NCI-H2171 treated with DMSO at 0.1 percent for 48 hours (cell line): ENCODE data around the gene SLC16A3.

Experiments used
- DNase-seq: peaks from one replicate; lab custom pipeline; 2025; lab: John Stamatoyannopoulos, UW

The SLC16A3 gene

DNA sequence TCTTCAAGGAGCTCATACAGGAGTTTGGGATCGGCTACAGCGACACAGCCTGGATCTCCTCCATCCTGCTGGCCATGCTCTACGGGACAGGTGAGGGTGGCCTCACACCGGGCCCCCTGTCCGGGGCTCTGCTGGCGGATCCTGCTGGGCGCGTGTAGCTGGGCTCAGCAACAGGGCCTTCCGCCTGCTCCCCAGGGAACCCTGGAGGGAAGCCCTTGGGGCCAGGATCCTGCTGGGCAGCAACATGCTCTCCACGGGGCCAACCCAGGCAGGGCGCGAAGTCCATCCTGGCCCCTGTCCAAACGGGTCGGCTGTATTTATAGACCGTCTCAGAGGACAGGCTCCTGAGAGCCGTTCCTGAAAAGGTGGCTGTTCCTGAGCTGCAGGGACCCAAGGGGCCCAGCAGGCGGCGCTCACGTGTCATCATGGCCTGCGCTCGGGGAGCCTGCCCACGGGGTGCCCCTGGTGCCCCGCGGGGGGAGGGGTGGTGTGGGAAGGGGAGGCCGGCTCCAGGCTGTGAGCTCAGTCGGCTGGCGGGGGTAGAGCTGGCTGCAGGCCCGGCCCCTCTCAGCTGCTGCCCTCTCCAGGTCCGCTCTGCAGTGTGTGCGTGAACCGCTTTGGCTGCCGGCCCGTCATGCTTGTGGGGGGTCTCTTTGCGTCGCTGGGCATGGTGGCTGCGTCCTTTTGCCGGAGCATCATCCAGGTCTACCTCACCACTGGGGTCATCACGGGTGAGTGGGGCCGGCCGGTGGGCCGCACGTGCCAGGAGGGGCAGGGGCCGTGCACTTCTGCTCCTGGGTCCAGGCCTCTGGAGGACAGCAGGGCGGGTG is 7.5 kb downstream of the SLC16A3 start:
- peak; percentile 57 for DNase-seq

DNA sequence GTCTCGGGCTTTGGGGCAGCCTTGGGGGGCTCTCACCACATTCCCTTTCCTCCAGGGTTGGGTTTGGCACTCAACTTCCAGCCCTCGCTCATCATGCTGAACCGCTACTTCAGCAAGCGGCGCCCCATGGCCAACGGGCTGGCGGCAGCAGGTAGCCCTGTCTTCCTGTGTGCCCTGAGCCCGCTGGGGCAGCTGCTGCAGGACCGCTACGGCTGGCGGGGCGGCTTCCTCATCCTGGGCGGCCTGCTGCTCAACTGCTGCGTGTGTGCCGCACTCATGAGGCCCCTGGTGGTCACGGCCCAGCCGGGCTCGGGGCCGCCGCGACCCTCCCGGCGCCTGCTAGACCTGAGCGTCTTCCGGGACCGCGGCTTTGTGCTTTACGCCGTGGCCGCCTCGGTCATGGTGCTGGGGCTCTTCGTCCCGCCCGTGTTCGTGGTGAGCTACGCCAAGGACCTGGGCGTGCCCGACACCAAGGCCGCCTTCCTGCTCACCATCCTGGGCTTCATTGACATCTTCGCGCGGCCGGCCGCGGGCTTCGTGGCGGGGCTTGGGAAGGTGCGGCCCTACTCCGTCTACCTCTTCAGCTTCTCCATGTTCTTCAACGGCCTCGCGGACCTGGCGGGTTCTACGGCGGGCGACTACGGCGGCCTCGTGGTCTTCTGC is 8.4 kb downstream of the SLC16A3 start:
- no peak for DNase-seq

DNA sequence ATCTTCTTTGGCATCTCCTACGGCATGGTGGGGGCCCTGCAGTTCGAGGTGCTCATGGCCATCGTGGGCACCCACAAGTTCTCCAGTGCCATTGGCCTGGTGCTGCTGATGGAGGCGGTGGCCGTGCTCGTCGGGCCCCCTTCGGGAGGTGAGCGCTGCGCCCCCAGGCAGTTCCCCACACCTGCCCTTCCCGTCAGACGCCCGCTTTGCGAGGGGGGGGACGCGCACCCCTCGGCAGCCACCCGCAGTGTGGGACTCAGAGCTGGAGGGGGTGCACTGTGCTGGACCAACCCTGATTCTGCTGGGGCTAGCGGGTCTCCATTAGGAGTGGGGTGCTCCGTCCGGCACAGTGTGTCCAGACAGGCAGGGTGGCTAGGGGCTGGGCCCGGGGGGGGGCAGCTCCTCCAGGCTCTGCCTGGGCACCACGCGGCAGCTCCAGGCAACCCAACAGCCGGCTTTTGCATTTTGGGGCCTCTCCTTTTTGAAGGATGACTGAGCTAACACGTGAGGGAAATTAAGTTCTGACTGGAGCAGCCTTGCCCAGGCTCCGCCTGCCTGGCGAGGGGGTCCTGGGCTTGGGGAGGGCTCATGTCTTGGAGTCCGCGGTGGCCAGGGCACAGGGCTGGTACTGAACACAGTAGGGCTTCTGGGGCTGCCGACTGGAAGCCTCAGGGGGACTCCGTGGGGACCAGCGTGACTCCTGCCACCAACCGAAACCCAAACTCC is 9.1 kb downstream of the SLC16A3 start:
- DNase-seq: no peak

DNA sequence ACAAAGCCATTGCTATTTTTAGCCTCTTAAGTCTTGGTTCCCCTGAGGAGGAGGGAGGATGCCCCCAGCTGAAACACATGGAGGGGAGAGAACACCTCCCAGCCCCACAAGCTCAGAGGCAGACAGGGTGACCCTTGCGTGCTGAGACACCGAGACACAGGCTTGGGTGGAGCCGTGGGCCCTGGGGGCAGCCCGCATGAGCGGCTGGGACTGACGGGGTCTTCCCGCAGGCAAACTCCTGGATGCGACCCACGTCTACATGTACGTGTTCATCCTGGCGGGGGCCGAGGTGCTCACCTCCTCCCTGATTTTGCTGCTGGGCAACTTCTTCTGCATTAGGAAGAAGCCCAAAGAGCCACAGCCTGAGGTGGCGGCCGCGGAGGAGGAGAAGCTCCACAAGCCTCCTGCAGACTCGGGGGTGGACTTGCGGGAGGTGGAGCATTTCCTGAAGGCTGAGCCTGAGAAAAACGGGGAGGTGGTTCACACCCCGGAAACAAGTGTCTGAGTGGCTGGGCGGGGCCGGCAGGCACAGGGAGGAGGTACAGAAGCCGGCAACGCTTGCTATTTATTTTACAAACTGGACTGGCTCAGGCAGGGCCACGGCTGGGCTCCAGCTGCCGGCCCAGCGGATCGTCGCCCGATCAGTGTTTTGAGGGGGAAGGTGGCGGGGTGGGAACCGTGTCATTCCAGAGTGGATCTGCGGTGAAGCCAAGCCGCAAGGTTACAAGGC is 9.8 kb downstream of the SLC16A3 start:
- DNase-seq: peak; percentile 24

DNA sequence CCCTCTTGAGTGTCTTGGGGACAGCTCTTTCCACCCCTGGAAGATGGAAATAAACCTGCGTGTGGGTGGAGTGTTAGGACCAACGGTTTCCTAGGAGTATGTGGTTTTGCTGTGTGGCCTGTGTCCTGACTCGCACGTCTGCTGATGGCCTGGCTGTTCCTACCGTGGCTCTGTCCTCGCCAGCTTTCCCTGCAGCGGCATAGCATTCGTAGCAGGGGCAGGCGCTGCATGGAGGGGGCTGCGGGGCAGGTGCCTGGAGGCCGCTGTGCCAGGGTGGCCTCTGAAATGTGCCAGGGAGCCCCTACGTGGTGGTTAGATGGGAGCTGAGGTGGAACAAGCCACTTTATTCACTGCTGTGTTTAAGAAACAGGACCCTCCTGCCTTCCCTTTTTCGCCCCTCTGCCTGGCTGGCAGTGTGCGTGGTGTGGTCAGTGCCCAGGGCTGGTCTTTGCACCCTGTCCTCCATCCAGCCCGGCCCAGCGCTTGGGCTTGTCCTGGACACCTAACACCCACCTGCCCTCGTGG is 10.6 kb downstream of the SLC16A3 start:
- no peak for DNase-seq

DNA sequence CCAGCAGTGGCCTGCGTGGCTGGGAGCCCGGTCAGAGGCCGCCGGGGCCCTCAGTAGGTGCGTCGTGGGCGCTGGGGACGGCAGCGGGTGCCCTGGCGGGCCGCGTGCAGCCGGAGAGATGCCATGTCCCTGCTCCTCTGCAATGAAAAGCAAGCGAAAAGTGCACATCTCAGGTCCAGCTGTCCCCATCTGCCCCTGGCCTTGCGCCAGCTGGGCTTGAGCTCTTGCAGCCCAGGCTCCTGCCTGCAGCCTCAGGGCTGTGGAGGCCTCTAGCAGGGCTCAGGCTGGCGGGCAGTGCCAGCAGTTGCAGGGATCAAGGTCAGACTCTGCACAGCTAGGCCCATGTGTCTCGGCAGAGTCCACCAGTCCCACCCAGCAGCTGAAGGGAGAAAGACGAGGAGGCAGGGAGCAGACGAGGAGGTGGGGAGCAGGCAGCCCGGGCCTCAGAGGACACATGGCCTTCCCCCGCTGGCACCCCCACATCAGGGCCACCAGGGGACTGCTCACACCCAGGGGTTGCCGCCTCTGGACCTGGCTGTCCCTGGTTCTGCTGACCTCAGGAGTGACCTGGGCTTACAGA is 11.2 kb downstream of the SLC16A3 start:
- no peak for DNase-seq

DNA sequence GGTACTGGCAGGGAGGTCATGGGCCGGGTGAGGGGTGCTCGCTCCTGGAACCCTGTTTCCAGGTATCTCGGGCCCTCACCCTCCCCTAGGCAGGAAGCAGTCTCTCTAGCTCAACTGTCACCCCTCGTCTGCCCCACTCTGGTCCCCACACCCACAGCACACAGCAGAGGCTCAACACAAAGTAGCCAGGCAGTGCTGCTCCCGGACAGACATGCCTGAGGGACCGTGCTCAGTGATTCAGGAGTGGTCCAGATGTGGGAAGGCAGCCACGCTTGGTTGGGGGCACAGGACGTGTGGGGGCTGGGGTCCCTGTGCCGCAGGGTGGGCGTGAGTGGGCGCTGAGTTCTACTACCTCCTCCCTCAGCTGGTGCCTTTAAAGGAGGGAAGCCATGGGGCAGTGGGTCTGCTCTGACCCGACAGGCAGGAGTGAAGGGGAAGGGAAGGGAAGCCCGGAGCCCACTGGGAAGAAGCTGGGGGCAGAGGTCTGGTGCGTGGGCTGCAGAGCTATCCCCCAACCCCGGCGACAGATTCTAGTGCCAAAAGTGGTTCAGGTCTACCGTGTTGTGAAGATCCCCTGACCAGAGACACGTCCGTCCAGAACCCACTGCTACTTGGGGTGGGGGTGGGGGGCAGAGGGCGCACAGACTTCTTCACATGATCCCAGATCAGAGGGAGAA is 11.8 kb downstream of the SLC16A3 start:
- DNase-seq: no peak

DNA sequence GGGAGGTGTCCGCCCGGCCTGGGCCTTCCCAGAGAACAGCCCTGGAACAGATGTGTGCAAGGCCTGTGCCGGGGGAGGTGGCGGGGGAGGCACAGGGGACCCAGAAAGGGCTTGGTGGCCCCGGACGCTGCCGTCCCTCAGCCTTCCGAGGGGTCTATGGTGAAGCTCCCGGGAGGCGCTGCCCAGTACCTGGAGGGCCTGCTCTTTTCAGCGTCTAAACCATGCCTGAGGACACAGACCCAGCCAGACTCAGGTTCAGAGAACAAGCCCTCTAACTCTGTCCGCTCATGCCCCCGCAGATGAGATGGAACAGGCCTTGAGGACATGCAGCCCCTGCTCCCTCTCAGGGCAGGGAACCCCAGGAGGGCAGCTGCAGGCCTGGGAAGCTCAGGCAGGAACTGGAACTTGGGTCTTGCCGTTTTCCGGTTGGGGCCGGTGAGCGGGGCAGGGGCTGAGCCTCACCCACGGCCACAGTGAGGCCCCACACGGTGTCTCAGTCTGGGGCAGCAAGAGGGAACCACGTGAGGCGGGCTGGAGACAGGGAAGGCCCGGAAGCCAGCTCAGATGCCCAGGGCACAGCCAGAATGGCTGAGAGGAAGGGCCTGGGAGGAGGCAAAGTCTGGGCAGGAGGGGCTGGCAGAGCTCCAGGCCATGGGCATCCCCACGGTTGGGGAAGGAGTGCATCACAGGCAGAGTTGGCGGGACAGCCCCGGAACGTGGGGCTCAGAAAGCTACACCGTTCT is 12.5 kb downstream of the SLC16A3 start:
- DNase-seq: no peak

DNA sequence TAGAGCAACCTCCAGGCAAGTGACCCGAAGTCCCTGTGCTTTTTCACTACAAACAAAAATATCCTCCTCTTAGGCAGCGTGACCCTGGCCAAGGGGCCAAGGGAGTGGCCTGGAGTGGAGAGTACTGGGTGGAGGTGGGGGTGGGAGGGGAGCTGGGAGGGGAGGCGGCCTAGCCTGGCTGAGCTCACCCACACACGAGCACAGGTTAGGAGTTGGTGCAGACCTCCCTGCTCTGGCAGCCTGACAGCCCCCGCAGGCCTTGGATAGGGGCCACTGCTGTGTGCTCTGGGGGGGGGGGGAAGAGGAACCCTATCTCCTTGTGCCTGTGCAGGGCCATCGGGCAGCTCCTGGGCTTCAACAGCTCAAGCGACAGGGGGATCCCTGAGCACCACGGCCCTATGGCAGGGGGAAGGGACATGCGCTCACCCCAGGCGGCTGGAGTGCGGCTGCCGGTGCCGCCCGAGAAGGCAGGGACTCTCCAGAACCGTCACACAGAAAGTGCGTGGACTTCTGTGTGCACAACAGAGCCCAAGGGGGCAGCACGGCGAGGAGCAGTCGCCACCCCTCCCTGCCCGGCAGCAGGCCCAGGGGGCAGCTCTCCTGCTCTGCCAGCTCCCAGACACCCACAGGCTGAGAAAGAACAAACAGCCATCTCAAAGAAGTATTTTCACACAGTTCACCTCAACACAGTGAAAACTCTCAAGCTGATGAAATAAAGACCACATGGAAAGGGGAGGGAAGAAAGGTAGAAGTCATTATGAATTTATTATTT is 13.3 kb downstream of the SLC16A3 start:
- no peak for DNase-seq

DNA sequence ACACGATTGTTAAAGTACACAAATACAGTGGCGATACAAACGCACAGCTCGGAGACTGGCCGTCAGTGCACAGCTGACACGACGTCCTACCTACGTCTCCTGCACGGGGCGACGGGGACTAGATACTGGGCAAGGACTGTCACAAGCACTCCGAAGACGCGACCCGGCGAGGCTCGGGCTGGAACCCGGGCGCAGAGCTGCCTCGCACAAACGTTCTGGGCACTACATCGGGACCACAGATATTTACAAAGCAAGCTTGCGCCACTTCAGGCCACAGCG is 13.8 kb downstream of the SLC16A3 start:
- DNase-seq: no peak

DNA sequence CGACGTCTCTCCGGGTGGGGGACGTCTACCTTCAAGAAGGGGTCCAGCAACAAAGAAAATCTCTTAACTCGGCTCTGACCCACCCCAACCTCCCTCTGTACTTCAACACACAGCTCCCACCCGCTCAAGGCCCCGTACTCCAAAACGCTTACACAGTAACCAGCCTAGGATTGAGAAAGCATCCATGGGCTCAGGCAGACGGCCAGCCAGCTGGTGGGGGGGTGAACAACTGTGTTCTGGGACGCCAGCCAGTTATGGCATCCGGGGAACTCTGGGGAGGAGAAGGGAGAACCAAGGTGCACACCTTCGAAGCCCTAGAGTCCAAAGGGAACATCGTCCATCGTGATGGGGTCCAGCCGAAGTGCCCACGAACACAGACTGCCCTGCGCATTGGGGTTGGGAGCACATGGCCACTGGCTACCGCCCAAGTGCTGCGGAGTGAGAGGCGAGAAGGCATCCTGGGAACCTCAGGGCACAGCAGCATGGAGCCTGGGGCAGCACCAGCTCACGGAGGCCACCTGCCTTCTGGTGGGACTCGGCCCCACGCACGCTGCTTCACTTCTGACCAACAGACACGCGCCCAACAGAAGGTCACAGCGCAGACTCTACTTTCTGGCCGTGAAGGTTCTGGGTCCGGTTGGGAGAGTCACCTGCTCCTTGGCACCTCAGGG is 14.3 kb downstream of the SLC16A3 start:
- DNase-seq: peak; percentile 59

DNA sequence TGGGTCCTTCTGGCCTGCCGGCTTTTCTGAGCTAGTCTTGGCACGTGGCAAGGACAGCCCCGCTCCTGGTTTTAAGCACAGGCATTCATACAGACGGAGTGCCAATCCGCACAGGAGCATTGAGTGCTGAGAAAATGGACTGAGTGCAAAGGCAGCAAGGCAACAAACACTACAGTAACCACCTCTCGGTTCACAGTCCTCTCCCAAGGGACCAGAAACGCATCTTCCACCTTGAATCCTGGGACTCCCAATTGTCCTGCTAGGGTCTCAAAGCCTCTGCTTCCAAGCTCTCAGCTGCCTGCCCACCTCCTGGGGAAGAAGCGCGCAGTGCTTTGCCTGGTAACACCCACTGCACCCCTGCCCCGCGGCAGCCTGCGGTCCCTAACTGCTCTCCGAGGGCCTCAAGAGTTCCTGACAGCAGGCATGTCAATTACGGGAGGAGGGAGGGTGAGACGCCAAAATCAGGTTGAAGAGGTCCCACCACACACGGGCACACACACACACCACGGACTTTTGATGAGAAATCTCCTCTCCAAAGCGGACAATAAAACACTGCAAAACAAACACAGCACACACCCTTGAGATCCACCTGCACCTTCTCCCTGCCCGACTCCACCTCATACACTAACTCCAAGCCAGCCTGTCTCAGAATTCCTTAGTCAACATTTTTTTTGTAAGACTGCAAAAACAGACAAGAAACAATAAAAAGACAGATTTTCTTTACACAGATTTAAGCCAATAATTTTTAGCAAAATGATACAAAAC is 15.0 kb downstream of the SLC16A3 start:
- DNase-seq: no peak

DNA sequence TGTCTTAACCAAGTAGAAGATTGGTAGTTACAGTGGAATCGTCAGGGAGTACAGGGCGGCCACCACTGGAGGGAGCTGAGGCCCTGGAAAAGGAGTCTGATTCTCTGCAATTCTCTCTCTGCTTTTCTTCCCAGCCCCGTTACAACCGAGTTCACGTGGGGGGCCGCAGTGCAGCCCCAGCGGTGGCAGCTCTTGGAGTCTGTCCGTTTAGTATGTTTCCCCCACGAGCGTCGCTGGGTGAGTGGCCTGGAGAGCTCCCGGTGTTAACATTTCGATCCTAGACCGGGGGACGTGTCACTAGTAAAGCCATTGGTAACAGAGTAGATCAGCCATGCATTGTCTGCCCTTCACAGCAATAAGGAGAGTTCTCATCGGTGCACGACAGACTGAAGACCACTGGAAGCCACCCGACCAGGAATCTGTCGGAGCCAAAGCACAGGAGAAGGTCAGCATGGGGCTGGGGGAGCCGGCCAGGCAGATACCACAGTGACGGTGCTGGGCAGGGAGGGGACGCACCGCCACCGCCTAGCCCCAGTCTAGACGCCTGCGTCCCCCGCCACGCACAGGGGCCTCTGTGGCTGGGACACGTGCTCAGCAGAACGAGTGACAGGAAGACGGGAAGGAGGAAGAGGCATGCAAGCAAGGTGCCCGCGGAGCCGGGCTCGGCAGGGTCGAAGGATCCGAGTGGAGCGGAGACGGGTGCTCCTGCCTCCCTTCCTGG is 15.7 kb downstream of the SLC16A3 start:
- peak; percentile 23 for DNase-seq

DNA sequence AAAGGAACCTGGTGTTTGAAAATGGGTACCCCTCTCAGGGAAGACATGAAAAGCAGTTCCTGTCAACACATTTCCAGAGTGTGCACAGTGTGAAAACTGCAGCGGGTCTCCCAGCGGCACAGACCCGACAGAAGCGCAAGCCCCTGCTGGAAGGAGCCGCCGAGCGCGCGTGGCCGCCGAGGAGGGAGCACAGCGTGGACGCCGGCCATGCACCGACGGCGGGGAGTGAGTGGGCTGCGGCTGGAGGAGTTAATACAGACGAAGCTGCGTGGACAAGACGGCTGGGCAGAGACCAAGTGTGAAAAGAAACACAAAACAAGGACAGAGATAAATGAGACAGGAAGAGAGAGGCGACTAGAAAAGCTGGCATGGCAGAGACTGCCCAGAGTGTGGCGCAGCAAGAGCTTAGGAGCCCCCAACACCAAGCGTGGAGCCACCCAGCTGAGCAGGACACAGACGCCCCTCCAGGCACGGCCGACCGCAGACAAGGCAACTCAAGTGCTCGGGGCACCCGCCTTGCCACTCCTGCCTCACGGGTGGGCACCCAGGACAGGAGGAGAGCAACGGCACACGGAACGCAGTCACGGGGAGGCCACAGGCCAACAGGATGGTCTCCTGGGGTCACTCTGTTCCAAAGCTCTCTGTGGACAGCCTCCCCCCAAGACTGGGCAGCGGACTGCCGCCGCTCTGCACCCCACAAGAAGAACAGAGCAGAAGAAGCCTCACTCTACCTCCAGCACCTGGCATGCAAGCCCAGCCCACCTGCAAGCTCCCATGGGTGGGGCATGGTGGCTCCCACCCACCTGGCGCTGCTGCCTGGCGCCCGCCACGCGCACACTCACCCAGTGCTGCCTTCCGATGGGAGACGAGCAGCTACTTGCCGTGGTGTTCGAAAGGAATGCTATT is 16.5 kb downstream of the SLC16A3 start:
- DNase-seq: no peak

DNA sequence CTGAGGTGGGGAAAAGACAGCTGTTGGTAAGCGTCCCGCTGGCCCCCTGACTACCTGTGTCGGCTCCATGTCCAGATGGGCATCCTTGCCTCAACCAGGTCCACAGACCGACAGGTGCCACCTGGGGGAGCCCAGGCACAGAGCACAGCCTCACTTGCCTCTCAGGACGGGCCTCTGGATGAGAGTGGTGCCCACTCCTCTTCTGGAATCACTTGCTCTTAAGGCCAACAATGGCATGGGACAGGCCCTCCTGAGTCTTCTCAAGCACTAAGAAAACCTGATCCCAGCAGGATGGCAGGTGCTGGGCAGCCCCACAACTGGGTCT is 17.2 kb downstream of the SLC16A3 start:
- DNase-seq: no peak

DNA sequence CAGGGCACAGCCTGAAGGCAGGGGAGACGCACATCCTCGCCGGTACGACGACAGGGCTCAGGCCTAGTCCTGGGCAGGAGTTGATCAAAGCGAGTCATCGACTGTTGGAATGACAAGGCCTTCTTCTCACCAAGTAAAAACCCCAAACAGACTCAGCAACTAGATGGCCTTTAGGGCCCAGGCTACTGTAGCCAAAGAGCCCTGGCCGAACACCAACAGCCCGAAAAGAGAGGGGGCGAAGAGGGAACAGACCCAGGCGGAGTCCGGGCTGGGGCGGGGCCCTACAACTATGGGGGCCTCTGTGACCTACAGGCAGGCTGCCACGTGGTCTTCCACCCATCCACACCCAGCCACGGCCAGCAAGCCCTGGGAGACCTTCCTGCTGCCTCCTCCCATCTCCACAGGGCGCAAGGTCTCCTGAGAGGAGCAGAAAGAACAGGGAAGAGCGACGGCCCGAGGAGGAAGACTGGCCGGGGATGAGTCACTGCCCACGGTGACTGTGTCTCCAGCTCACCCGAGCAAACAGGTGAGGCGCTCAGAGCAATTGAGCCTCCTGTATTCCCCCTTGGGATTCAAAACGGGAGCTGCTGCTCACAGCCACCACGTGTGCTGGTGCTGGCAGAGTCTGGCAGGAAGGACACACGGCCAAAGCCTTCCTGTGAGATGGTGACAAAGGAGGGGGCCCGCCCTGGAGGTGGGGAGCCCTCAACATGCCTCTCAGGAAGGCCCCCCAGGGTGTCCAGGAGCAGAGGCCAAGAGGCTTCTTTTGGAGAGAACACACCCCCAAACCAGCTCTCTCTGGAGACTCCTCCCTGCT is 17.7 kb downstream of the SLC16A3 start:
- DNase-seq: peak; percentile 30
